HG03095 (cell line): ENCODE data around the gene DCX.

Experiments used
- ATAC-seq: cut with Tn5 transposase; IDR thresholded peaks from one replicate; pipeline ENCODE4 v1.9.1; 2021; ENCODE audit warnings: moderate library complexity; ENCODE audit not compliant: unreplicated experiment

Gene DCX

DNA sequence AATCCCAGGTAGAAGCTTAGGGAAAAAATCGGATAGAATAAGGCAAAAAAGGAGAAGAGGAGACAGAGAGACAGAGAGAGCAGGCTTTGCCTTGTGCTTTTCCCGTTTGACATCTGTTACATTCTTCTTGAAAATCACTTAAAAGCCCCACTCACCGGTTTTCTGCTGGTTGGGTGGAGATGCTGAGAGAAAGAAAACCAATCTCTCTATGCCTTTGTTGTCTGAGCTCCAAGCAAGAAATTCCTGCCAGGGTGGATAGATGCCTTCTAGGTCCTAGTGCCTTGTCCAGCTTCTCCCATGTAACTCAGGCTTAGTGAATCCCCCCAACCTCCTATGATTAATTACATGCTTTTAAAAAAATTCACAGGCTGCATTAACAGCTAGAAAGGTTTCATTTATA lies at the start of gene DCX:
DCX (minus strand) TSS at position 210 of the 400 bp plus-strand sequence. CDS start 1,794 bp downstream, outside the sequence.
- no peak for ATAC-seq

DNA sequence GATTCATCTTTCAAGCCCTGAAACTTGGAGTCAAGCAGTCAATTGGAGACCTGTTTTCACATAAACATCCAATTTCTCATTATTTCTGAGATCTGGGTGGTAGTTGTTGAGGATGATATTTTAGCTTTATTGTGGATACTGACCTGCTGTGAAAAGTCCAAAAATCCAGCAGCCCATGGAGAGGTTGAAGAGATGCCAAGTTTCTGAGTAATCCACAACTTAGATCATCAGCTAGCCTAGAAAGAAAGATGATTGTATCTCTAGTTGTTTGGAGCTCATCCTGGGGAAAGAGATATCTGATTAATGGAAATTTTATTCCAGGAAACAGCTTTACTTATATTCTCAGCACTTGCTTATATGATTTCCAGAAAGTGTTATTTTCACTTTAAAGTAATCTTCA lies 48.6 kb upstream of the DCX start:
- ATAC-seq = no peak

GRCh38 chrX:111447298-111447697 lies 35.3 kb upstream of the DCX start:
- ATAC-seq = no peak

DNA sequence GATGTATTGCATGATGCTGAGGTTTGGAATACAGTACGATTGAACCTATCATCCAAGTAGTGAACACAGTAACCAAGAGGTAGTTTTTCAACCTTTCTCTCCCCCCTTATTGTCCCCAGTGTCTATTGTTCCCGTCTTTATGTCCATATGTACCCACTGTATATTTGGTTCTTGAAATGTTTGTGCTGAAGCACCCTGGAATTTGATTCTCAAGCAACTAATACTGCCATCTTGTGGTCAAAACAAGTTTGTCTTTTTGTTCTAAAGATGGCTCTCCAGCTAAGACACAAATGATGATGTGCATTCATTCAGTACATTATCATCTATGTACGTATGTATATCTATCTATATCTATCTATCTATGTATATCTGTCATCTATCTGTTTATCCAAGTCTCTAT lies 33.5 kb upstream of the DCX start:
- no peak for ATAC-seq

DNA sequence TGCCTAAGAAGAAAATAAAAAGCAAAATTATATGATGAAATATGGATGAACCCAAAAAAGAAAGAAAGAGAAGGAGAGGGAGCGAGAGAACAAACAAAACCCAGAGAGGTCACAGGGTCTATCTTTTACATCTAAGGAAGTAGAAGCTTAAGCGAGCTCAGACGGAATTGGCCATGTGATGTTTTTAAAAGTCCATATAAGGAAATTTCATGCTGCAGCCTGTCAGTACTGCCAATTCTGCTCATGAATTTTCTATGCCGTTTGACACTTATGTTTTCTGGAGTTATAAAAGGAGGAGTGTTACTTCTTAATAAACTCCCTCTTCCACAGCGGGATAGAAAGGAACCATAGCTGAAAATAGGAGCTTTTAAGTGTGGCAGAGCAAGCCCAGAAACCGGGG lies 32.9 kb upstream of the DCX start:
- no peak for ATAC-seq

GRCh38 chrX:111443946-111444345 lies 32.0 kb upstream of the DCX start:
- ATAC-seq = no peak

DNA sequence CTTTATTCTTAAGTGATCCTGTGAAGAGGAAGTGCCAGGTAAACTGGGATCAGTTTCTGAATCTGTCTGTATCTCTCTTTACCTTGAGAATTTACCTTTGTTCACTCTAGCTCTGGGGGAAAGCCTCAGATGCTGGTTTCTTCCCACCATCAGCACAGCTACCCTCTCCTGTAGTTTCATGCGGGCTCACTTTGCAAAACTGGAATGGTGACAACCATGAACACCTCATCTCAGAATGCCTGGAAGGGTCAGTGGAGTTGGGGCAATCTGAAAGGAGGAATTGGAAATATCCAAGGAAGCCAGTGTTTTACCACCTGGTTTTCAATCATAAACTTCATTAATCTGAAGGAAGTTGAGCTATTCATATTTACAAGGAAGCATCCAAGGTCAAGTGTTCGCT lies 30.8 kb upstream of the DCX start:
- no peak for ATAC-seq

DNA sequence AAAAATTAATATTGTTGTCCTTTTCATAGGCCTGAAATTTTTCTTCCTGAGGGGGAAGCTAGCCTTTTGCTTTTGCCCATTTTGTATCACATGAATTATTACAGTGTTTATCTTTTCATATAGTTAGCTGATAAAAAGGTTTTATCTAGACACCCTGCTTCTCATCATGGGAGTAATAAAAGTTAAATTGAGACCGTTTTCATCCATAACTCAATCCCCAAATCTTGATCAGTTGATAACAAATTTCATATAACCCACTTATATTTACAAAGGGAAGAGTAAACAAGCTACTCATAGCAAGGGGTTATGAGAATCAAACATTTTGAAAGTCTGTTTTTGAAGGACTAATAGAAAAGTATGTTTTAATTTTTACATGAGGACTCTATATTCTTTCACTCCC lies 23.5 kb upstream of the DCX start:
- ATAC-seq = no peak

- no peak for ATAC-seq
These were observed 19.0 kb upstream of the DCX start for GRCh38 chrX:111431001-111431400.

DNA sequence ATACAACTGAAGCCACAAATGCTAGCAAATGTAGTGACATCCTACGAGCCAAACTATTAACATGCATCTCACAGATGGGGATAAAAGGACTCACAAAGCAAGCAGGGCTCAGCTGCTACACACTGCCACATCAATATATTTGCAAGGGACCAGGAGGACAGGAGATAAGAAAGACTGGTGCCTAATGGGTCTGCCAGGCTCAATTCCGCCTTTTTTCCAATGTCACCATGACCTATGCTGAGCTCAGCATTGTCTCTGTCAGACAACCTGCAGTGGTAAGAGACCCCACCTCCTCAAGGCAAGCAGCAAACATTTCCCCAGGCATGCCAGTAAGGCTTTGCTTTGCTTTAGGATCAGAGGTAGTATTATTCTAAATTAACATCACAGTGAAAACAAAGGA lies 435 bp downstream of the DCX start:
- ATAC-seq = no peak

GRCh38 chrX:111410590-111411078 lies 1.4 kb downstream of the DCX start:
- no peak for ATAC-seq

GRCh38 chrX:111409326-111409725 lies 2.7 kb downstream of the DCX start:
- no peak for ATAC-seq

GRCh38 chrX:111407948-111408347 lies 4.0 kb downstream of the DCX start:
- ATAC-seq = no peak

DNA sequence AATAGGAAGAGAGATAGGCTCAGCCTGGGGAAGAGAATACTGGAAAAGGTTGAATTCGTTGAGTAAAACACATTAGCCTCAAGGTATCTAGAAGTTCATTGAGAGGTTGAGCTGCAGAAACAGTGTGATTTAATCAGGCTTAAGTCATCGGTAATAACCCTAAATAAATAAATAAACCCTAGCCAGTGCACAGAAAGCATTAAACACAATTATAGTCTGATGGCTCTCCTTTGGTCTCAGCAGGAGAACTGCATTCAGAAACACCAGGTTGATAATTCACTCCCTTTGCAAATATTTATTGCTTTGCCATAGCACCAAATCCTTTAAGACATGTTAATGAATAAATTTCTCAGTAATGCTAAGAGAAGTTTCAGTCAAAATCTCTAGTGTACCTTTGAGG lies 9.6 kb downstream of the DCX start:
- ATAC-seq = no peak

GRCh38 chrX:111395149-111395548 lies 16.8 kb downstream of the DCX start:
- no peak for ATAC-seq

DNA sequence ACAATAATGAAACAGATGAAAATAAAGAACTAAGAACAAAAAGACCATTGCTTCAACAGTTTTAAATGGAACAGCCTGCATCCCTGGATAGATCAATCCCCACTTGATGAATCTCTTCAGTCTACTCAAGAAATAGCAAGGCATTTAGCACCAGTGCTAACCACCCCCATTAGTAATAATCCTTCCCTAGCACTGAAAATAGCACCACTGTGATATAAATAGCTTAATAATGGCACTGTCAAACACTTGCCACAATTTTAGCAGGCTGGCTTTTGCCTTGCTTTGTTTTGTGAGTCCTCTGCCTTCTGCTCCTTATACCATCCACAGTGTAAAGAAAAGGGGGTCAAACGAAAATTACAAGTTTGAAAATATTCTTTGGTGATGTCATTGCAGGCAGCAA lies 17.4 kb downstream of the DCX start:
- ATAC-seq = no peak

GRCh38 chrX:111387470-111388070 lies 24.4 kb downstream of the DCX start:
- no peak for ATAC-seq

- ATAC-seq = no peak
These were observed 25.3 kb downstream of the DCX start for GRCh38 chrX:111386615-111387233.

DNA sequence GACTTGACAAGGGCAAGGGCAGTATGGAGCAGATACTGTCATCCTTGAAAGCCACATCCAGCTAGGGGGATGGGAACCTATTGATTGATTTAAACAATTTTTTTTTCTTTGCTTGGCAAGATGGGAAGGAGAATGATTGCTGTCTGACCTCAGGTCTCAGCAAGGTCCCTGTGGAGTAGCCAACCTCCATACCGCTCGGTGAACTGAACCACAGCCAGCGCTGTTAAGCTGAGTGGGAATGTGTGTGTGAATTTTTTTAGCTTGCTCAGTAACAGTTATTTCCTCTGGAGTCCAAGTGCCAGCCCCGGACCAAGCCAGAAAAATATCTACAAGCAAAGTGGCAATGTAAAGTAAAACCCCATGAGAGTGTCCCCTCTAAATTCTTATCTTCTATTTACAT lies 25.9 kb downstream of the DCX start:
- no peak for ATAC-seq

DNA sequence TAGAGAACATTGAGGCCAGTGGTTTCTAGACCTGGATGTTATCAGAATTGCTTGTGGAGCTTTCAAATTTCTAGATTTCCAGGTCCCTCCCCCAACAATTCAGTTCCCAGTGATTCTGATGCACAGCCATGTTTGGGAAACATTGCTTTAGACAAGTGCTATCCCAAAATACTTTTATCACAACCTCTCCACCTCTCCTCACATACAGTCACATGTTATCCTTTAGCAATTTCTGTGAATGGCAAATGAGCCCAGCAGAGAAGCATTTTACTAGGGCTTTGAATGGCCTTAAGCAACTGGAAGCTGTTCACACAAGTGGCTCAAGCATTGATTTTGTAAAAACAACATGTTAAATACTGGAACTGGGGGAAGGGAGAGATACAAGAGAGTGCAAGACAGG lies 29.7 kb downstream of the DCX start:
- ATAC-seq = no peak

- ATAC-seq = no peak
These were observed 35.0 kb downstream of the DCX start for GRCh38 chrX:111376897-111377578.

DNA sequence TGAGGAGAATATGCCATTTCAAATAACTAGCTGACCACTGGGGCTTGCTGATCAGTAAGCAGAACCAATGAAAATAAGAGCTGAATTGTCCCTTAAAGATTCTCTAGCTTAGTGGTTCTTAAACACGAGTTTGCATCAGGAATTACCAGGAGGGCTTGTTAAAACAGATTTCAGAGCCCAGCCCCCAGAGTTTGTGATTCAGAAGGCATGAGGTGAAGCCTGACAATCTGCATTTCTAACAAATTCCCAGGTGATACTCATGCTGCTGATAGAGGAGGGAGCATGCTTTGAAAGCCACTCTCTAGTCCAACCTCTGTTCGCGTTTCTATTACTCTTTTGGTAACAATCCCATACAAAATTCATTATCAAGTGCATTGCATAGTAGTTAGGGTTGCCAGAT lies 35.5 kb downstream of the DCX start:
- ATAC-seq = no peak
